ENCODE results near the gene TSPAN9. TPM values are rescaled to one million over a fixed set of nuclear protein-coding genes. Genes with fewer than 3 reads are reported as not detected.

The TSPAN9 gene
- total RNA-seq, 1 donor: 13.0 TPM

GRCh38 chr12:3155702-3156370 is 78.7 kb downstream of the TSPAN9 start:
- H3K4me3 ChIP-seq (ENCODE audit: insufficient read depth, low read length): no peak overlapping the region
- no peaks in the 10 kb centered on the region for H3K9me3 ChIP-seq (ENCODE audit: low read depth, low read length)
- H3K27me3 ChIP-seq (ENCODE audit: insufficient read depth, low read length): no peaks in the 10 kb centered on the region
- no peaks in the 10 kb centered on the region for H3K36me3 ChIP-seq (ENCODE audit: insufficient read depth, low read length)
- H3K4me1 ChIP-seq (ENCODE audit: insufficient read depth, low read length): peaks cover 20% of the 10 kb centered on the region
- no peak overlapping the region for H2AFZ ChIP-seq (ENCODE audit: low read length)
- no peak overlapping the region for H3K27ac ChIP-seq (ENCODE audit: low read depth, low read length)
- no peak overlapping the region for H3K4me2 ChIP-seq (ENCODE audit: insufficient read depth, low read length)
- H3K79me2 ChIP-seq (ENCODE audit: insufficient read depth, low read length): no peaks in the 10 kb centered on the region
- H4K20me1 ChIP-seq (ENCODE audit: insufficient read depth, low read length): peaks cover 2% of the 10 kb centered on the region
- DNase-seq (ENCODE audit: insufficient read length, low spot score, missing footprints): no peak
- no peak for TF ChIP-seq CTCF (IDR thresholded peaks at IDR 0.05; ENCODE audit: extremely low read depth, low read depth, low read length)

- peaks cover 5% of the 10 kb centered on the region for H3K4me1 ChIP-seq (ENCODE audit: insufficient read depth, low read length)
- TF ChIP-seq CTCF (IDR thresholded peaks at IDR 0.05; ENCODE audit: extremely low read depth, low read depth, low read length): no peak
- H3K36me3 ChIP-seq (ENCODE audit: insufficient read depth, low read length): no peaks in the 10 kb centered on the region
- H3K4me3 ChIP-seq (ENCODE audit: insufficient read depth, low read length): no peak overlapping the region
- no peaks in the 10 kb centered on the region for H3K9me3 ChIP-seq (ENCODE audit: low read depth, low read length)
- no peak for DNase-seq (ENCODE audit: insufficient read length, low spot score, missing footprints)
- H3K79me2 ChIP-seq (ENCODE audit: insufficient read depth, low read length): no peaks in the 10 kb centered on the region
- no peaks in the 10 kb centered on the region for H3K27me3 ChIP-seq (ENCODE audit: insufficient read depth, low read length)
- no peak overlapping the region for H2AFZ ChIP-seq (ENCODE audit: low read length)
- no peak overlapping the region for H3K27ac ChIP-seq (ENCODE audit: low read depth, low read length)
- H4K20me1 ChIP-seq (ENCODE audit: insufficient read depth, low read length): no peaks in the 10 kb centered on the region
- no peak overlapping the region for H3K4me2 ChIP-seq (ENCODE audit: insufficient read depth, low read length)
Measured at GRCh38 chr12:3157581-3158323, 80.6 kb downstream of the TSPAN9 start.

- no peak overlapping the region for H3K4me2 ChIP-seq (ENCODE audit: insufficient read depth, low read length)
- no peak overlapping the region for H3K27ac ChIP-seq (ENCODE audit: low read depth, low read length)
- no peaks in the 10 kb centered on the region for H4K20me1 ChIP-seq (ENCODE audit: insufficient read depth, low read length)
Measured at GRCh38 chr12:3158851-3159465, 81.8 kb downstream of the TSPAN9 start.

More at GRCh38 chr12:3158851-3159465, 81.8 kb downstream of the TSPAN9 start:
- no peaks in the 10 kb centered on the region for H3K9me3 ChIP-seq (ENCODE audit: low read depth, low read length)
- no peaks in the 10 kb centered on the region for H3K79me2 ChIP-seq (ENCODE audit: insufficient read depth, low read length)
- TF ChIP-seq CTCF (IDR thresholded peaks at IDR 0.05; ENCODE audit: extremely low read depth, low read depth, low read length): no peak
- peaks cover 5% of the 10 kb centered on the region for H3K4me1 ChIP-seq (ENCODE audit: insufficient read depth, low read length)
- no peak overlapping the region for H2AFZ ChIP-seq (ENCODE audit: low read length)
- DNase-seq (ENCODE audit: insufficient read length, low spot score, missing footprints): no peak
- H3K36me3 ChIP-seq (ENCODE audit: insufficient read depth, low read length): no peaks in the 10 kb centered on the region
- H3K4me3 ChIP-seq (ENCODE audit: insufficient read depth, low read length): no peak overlapping the region
- peaks cover under 1% of the 10 kb centered on the region for H3K27me3 ChIP-seq (ENCODE audit: insufficient read depth, low read length)

Measured in osteoblast (primary cell).